Neural progenitor cell (in vitro differentiated cells): ENCODE data around the gene TEF.

Source experiments
- CTCF ChIP-seq: fragments of 200-600 bp; sonication (generic); IDR thresholded peaks from 2 replicates; pipeline ENCODE4 v1.5.1; 2017; ENCODE audit warnings: antibody characterized with exemption, mild to moderate bottlenecking
- EZH2phosphoT487 ChIP-seq: fragments of 200-600 bp; sonication (generic); IDR thresholded peaks from 2 replicates; pipeline ENCODE4 v1.6.1; 2017; ENCODE audit warnings: antibody characterized with exemption

- TF ChIP-seq EZH2phosphoT487 = no peak
- no peak for TF ChIP-seq CTCF
These were observed 65.1 kb downstream of the TEF start, which contains the start of gene TOB2 for GRCh38 chr22:41446639-41447434.
